A549 (cell line): Measurements from ENCODE around the gene TRDMT1.

Experiments used
- SMC3 ChIP-seq: fragments of >200 bp; sonication (Bioruptor Twin); formaldehyde crosslinking; IDR thresholded peaks from 3 replicates; pipeline ENCODE4 v1.6.1; 2018; ENCODE audit warnings: inconsistent platforms
- TF ChIP-seq, protein P1 (sequence below): fragments of >200 bp; sonication (Bioruptor Twin); formaldehyde crosslinking; IDR thresholded peaks from 3 replicates; pipeline ENCODE4 v1.5.1; 2016

DNA sequence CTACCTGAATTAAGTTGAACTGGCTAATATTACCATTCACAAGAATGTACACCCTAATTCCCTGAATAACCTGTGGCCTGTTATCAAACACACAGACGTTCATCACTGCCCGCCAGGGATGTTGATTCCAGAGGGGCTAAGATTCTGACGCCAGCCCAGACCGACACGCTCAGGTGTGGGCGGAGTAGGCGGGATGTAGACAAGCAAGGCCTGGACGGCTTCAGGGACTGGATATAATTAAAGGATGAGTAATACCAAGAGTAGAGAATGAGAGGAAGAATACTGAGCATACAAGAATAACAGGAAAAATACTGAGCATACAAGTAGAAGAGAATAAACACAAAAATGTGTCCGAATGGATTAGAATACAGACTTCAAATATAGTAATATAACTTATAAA lies 100.9 kb downstream of the TRDMT1 start:
- TF ChIP-seq, protein P1, sequence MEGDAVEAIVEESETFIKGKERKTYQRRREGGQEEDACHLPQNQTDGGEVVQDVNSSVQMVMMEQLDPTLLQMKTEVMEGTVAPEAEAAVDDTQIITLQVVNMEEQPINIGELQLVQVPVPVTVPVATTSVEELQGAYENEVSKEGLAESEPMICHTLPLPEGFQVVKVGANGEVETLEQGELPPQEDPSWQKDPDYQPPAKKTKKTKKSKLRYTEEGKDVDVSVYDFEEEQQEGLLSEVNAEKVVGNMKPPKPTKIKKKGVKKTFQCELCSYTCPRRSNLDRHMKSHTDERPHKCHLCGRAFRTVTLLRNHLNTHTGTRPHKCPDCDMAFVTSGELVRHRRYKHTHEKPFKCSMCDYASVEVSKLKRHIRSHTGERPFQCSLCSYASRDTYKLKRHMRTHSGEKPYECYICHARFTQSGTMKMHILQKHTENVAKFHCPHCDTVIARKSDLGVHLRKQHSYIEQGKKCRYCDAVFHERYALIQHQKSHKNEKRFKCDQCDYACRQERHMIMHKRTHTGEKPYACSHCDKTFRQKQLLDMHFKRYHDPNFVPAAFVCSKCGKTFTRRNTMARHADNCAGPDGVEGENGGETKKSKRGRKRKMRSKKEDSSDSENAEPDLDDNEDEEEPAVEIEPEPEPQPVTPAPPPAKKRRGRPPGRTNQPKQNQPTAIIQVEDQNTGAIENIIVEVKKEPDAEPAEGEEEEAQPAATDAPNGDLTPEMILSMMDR = no peak
- no peak for TF ChIP-seq SMC3
